Neural progenitor cell (in vitro differentiated cells): ENCODE results near the gene CYP4Z1. TPM values are rescaled to one million over a fixed set of nuclear protein-coding genes. Genes with fewer than 3 reads are reported as not detected.
"Not testable (repeated sequence)": the region's sequence is repeated elsewhere in the genome, so short reads cannot be mapped to it uniquely, and the experiment has no call there.

Experiments used
- DNase-seq: peaks from one replicate; pipeline ENCODE4 v3.0.0-alpha.2; 2016; ENCODE audit warnings: low spot score
- H2AFZ ChIP-seq: fragments of 200-600 bp; sonication (generic); replicated peaks from 2 replicates; pipeline ENCODE4 v1.6.1; 2016; ENCODE audit warnings: antibody characterized with exemption
- H3F3A ChIP-seq: fragments of 200-600 bp; sonication (generic); 2 replicates; pipeline ENCODE4 v1.6.1; 2016; ENCODE audit warnings: antibody characterized with exemption, low read depth
- H3K27ac ChIP-seq: fragments of 200-600 bp; sonication (generic); 2 replicates; pipeline ENCODE4 v1.5.1; 2016; ENCODE audit warnings: mild to moderate bottlenecking
- H3K27me3 ChIP-seq: fragments of 200-600 bp; sonication (generic); 2 replicates; pipeline ENCODE4 v1.6.1; 2016; ENCODE audit warnings: mild to moderate bottlenecking, moderate library complexity
- H3K36me3 ChIP-seq: fragments of 200-600 bp; sonication (generic); 2 replicates; pipeline ENCODE4 v1.5.1; 2016
- H3K4me1 ChIP-seq: fragments of 200-600 bp; sonication (generic); 2 replicates; pipeline ENCODE4 v1.6.1; 2016; ENCODE audit warnings: mixed run types
- H3K4me2 ChIP-seq: fragments of 200-600 bp; sonication (generic); 2 replicates; pipeline ENCODE4 v1.6.1; 2016
- H3K4me3 ChIP-seq: fragments of 200-600 bp; sonication (generic); 2 replicates; pipeline ENCODE4 v1.5.1; 2016
- H3K79me2 ChIP-seq: fragments of 200-600 bp; sonication (generic); 2 replicates; pipeline ENCODE4 v1.6.1; 2016; ENCODE audit warnings: low read depth
- H3K9ac ChIP-seq: fragments of 200-600 bp; sonication (generic); 2 replicates; pipeline ENCODE4 v1.6.1; 2016
- H3K9me3 ChIP-seq: fragments of 200-600 bp; sonication (generic); 2 replicates; pipeline ENCODE4 v1.5.1; 2016; ENCODE audit warnings: low read depth
- H4K20me1 ChIP-seq: fragments of 200-600 bp; sonication (generic); 2 replicates; pipeline ENCODE4 v1.6.1; 2016; ENCODE audit warnings: low read depth
- H3K27ac Mint-ChIP-seq: 3 replicates; pipeline ENCODE4 v1.8.0; 2021; ENCODE audit warnings: mixed read lengths
- H3K27me3 Mint-ChIP-seq: 2 replicates; pipeline ENCODE4 v1.8.0; 2022; ENCODE audit warnings: low read depth, mild to moderate bottlenecking, inconsistent platforms, moderate library complexity, mixed read lengths; ENCODE audit not compliant: insufficient read depth
- H3K36me3 Mint-ChIP-seq: 3 replicates; pipeline ENCODE4 v1.8.0; 2021; ENCODE audit warnings: mixed read lengths
- H3K4me1 Mint-ChIP-seq: 3 replicates; pipeline ENCODE4 v1.8.0; 2021; ENCODE audit warnings: mixed read lengths
- H3K4me3 Mint-ChIP-seq: 3 replicates; pipeline ENCODE4 v1.8.0; 2021; ENCODE audit warnings: mild to moderate bottlenecking, moderate library complexity, mixed read lengths
- H3K9me3 Mint-ChIP-seq: 3 replicates; pipeline ENCODE4 v1.8.0; 2020; ENCODE audit warnings: mixed read lengths
- CTCF ChIP-seq: fragments of 200-600 bp; sonication (generic); IDR thresholded peaks from 2 replicates; pipeline ENCODE4 v1.5.1; 2017; ENCODE audit warnings: antibody characterized with exemption, mild to moderate bottlenecking
- EZH2 ChIP-seq: fragments of 200-600 bp; sonication (generic); IDR thresholded peaks from 2 replicates; pipeline ENCODE4 v1.6.1; 2017; ENCODE audit warnings: antibody characterized with exemption, mild to moderate bottlenecking, moderate library complexity
- EZH2phosphoT487 ChIP-seq: fragments of 200-600 bp; sonication (generic); IDR thresholded peaks from 2 replicates; pipeline ENCODE4 v1.6.1; 2017; ENCODE audit warnings: antibody characterized with exemption
- total RNA-seq: library from RNA; depleted of rRNA; stranded (reverse); fragments of >200 nt; gene quantifications from 2 replicates; pipeline ENCODE4 v1.2.3, GENCODE V29; 2015; ENCODE audit warnings: low replicate concordance

CYP4Z1 gene
- total RNA-seq, 1 donor from 2014 or later = not detected

GRCh38 chr1:47031585-47031984, 35.4 kb upstream of the CYP4Z1 start:
- no peak for DNase-seq
- Mint-ChIP-seq H3K36me3 (no peaks in the 10 kb centered on the region), H3K4me1 (no peaks in the 10 kb centered on the region), H3K4me3 (no peak overlapping the region), H3K27ac (no peak overlapping the region), H3K9me3 (no peaks in the 10 kb centered on the region), H3K27me3 (no peaks in the 10 kb centered on the region)
- no peaks in the 10 kb centered on the region for H3K36me3 ChIP-seq
- H3K4me1 ChIP-seq = no peaks in the 10 kb centered on the region
- H3F3A ChIP-seq = no peaks in the 10 kb centered on the region
- no peaks in the 10 kb centered on the region for H3K27me3 ChIP-seq
- H4K20me1 ChIP-seq = no peaks in the 10 kb centered on the region
- H3K9ac ChIP-seq = no peak overlapping the region
- no peak overlapping the region for H2AFZ ChIP-seq
- TF ChIP-seq EZH2phosphoT487 (no peak), EZH2 (no peak), CTCF (no peak)
- H3K9me3 ChIP-seq = no peaks in the 10 kb centered on the region
- H3K4me2 ChIP-seq = no peak overlapping the region
- H3K4me3 ChIP-seq = no peak overlapping the region
- no peaks in the 10 kb centered on the region for H3K79me2 ChIP-seq
- no peak overlapping the region for H3K27ac ChIP-seq

DNA sequence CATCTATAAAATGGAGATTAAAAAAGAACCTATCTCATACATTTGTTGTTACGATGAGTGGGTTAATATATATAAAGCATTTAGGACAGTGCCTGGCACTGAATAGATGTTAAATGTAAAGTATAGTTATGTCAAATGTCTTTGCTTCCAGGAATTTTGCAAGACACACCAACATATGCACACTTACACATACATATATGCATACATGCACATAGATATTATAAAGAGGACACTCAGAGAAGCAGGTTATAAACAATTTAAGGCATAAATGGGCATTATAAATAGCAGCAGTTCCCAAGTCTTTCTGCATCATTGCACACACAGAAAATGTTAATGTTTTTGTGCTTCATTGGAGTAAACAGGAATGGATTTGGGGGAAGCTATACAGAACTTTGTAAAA, 30.3 kb upstream of the CYP4Z1 start:
- H3F3A ChIP-seq = no peaks in the 10 kb centered on the region
- no peak overlapping the region for H3K4me2 ChIP-seq
- no peak overlapping the region for H3K27ac Mint-ChIP-seq
- H3K4me1 Mint-ChIP-seq = no peaks in the 10 kb centered on the region
- no peak overlapping the region for H3K4me3 ChIP-seq
- no peak for TF ChIP-seq EZH2phosphoT487
- no peak for TF ChIP-seq EZH2
- TF ChIP-seq CTCF = no peak
- H3K9me3 Mint-ChIP-seq = no peaks in the 10 kb centered on the region
- no peak overlapping the region for H2AFZ ChIP-seq
- no peak overlapping the region for H3K4me3 Mint-ChIP-seq
- peaks cover 18% of the 10 kb centered on the region for H3K27me3 ChIP-seq
- no peak overlapping the region for H3K27ac ChIP-seq
- H3K79me2 ChIP-seq = no peaks in the 10 kb centered on the region
- no peak for DNase-seq
- H3K36me3 ChIP-seq = no peaks in the 10 kb centered on the region
- H3K9me3 ChIP-seq = no peaks in the 10 kb centered on the region
- no peaks in the 10 kb centered on the region for H4K20me1 ChIP-seq
- no peaks in the 10 kb centered on the region for H3K27me3 Mint-ChIP-seq
- no peaks in the 10 kb centered on the region for H3K4me1 ChIP-seq
- H3K36me3 Mint-ChIP-seq = no peaks in the 10 kb centered on the region
- H3K9ac ChIP-seq = no peak overlapping the region

DNA sequence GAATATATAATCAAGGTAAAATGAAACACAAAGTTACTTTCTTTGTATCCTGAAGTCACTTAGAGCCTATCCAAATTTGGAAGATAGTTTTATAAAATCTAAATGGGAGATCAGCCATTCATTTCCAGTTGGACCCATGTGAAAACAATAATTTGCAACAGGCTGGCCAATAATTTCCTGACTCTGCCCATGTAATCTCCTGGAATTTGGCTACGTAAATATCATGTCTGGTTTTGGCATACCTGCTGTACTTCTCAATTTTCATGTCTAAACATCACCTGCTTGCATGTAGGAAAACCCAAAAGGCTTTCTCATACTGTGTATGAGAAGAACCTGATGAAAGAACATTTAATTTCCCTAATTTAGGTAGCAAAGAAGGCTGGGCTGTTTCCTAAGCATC, 7.7 kb upstream of the CYP4Z1 start:
- Histone ChIP-seq H3K36me3 (no peaks in the 10 kb centered on the region), H3K4me2 (no peak overlapping the region), H2AFZ (no peak overlapping the region), H3K27ac (no peak overlapping the region), H3K9ac (no peak overlapping the region), H3K4me3 (no peak overlapping the region), H3K4me1 (no peaks in the 10 kb centered on the region), H3K27me3 (peaks cover 12% of the 10 kb centered on the region), H3K9me3 (no peaks in the 10 kb centered on the region), H3F3A (no peaks in the 10 kb centered on the region), H3K79me2 (no peaks in the 10 kb centered on the region), H4K20me1 (no peaks in the 10 kb centered on the region)
- no peaks in the 10 kb centered on the region for H3K27me3 Mint-ChIP-seq
- H3K36me3 Mint-ChIP-seq = no peaks in the 10 kb centered on the region
- H3K27ac Mint-ChIP-seq = no peak overlapping the region
- no peak overlapping the region for H3K4me3 Mint-ChIP-seq
- H3K9me3 Mint-ChIP-seq = peaks cover 2% of the 10 kb centered on the region
- H3K4me1 Mint-ChIP-seq = no peaks in the 10 kb centered on the region
- no peak for DNase-seq
- TF ChIP-seq CTCF = no peak
- TF ChIP-seq EZH2phosphoT487 = no peak
- TF ChIP-seq EZH2 = no peak

DNA sequence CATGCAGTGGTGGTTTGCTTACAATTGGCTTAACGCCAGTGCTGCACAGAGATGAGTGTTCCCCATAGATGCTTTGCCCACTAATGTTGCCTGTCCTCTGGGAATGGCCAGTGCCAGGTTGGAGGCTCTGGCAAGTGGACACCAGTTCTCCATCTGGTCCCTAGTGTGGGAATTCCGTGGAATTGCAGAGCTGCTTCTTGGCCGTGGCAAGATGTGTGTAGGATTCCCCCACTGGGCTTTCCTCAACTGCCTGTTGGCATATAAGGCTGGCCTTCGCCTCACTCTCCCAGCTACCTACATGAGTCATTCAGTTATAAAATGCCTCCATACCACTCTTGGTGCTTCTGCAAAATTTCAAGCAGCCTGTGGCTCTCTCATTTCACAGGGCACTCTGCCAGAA, 2.0 kb downstream of the CYP4Z1 start:
- H3K4me2 ChIP-seq, DNase-seq, H3F3A ChIP-seq: not testable (repeated sequence)

GRCh38 chr1:47069509-47069908, 2.5 kb downstream of the CYP4Z1 start:
- not testable (repeated sequence) for H3K36me3 Mint-ChIP-seq, H3K9ac ChIP-seq, H3K79me2 ChIP-seq, H3K27ac ChIP-seq, H3K9me3 ChIP-seq, H3K9me3 Mint-ChIP-seq, H3K4me1 ChIP-seq, H3K4me3 Mint-ChIP-seq, H3K36me3 ChIP-seq, H3K4me1 Mint-ChIP-seq, H3K4me2 ChIP-seq, H3F3A ChIP-seq, H3K27ac Mint-ChIP-seq, H4K20me1 ChIP-seq, H3K27me3 Mint-ChIP-seq, H2AFZ ChIP-seq, DNase-seq, H3K4me3 ChIP-seq
- peaks cover 32% of the 10 kb centered on the region for H3K27me3 ChIP-seq

More for the DNA sequence above, 2.0 kb downstream of the CYP4Z1 start:
- not testable (repeated sequence) for H3K4me3 Mint-ChIP-seq, H3K36me3 ChIP-seq, H3K27ac ChIP-seq, H4K20me1 ChIP-seq, H2AFZ ChIP-seq, H3K9ac ChIP-seq, H3K4me1 Mint-ChIP-seq, H3K27ac Mint-ChIP-seq, H3K36me3 Mint-ChIP-seq, H3K9me3 Mint-ChIP-seq, H3K27me3 Mint-ChIP-seq, H3K9me3 ChIP-seq, H3K4me1 ChIP-seq, H3K4me3 ChIP-seq, H3K79me2 ChIP-seq
- peaks cover 32% of the 10 kb centered on the region for H3K27me3 ChIP-seq
